ENCODE data around the gene YPEL5. TPM values are rescaled to one million over a fixed set of nuclear protein-coding genes. Genes with fewer than 3 reads are reported as not detected.

YPEL5 gene
- total and polyA plus RNA-seq, 3 experiments from 2014 or later = 35.7 to 119 (median 38.3) TPM

DNA sequence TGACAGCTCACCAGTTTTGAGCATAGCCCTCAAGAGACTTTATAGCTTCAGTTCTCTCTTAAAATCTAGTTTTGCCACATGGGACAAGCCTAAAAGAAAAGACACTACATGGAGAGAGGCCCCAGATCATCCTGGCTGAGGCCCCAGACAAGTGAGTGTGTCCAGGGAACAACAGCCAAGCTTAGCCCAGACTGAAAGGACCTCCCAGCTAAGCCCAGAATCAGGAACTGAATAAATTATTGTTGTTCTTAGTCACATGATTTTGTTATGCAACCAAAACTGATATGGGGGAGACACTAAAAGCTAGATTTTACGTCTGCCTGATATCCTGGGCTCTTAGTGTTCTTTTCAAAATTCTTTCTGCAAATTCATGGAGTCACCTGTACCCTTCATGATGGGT, 55.2 kb downstream of the YPEL5 start:
- Histone ChIP-seq H3K27ac (ENCODE audit: low read depth, low read length) (no peak overlapping the region), H3K4me3 (ENCODE audit: low read length) (no peak overlapping the region), H3K36me3 (ENCODE audit: insufficient read depth, low read length) (no peaks in the 10 kb centered on the region), H3K4me1 (ENCODE audit: insufficient read depth, low read length) (no peaks in the 10 kb centered on the region), H3K9me3 (ENCODE audit: low read length) (no peaks in the 10 kb centered on the region), H3K27me3 (ENCODE audit: insufficient read depth, low read length, poor library complexity, severe bottlenecking) (no peaks in the 10 kb centered on the region)
- Mint-ChIP-seq H3K4me1 (peaks cover 0 to 4% (median 0%) of the 10 kb centered on the region in 3 donors), H3K9me3 (no peaks in the 10 kb centered on the region), H3K27me3 (no peaks in the 10 kb centered on the region), H3K36me3 (no peaks in the 10 kb centered on the region), H3K27ac (no peak overlapping the region), H3K4me3 (no peak overlapping the region)
- DNase-seq = no peak
- CTCF ChIA-PET = interaction anchor here (2.5 kb wide), 1 partner anchor 509 kb away, joined by 8 read pairs; no protein-coding TSS in a partner anchor
- POLR2A ChIA-PET = no interaction called here

DNA sequence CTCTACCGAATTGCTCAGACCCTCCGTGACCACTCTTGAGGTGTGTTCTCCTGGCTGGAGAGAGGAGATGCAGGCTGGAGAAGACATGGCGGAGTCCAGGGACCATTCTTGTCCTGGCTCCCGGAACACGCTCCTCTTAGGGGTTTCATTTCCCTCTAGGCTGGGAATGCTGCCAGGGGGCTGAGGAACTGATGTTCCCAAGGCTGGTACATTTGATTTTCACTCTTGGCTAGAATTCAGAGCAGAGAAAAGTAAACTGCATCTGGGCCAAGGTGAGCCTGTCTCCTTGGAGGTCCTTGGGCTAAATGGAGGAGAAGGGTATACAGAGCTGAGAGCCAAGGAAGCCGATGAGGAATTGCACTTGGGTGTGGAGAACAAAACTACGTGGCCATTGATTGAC, 56.3 kb downstream of the YPEL5 start:
- Histone ChIP-seq H3K9me3 (ENCODE audit: low read length) (no peaks in the 10 kb centered on the region), H3K4me3 (ENCODE audit: low read length) (no peak overlapping the region), H3K36me3 (ENCODE audit: insufficient read depth, low read length) (no peaks in the 10 kb centered on the region), H3K4me1 (ENCODE audit: insufficient read depth, low read length) (peaks cover 7% of the 10 kb centered on the region), H3K27ac (ENCODE audit: low read depth, low read length) (no peak overlapping the region), H3K27me3 (ENCODE audit: insufficient read depth, low read length, poor library complexity, severe bottlenecking) (no peaks in the 10 kb centered on the region)
- Mint-ChIP-seq H3K27me3 (no peaks in the 10 kb centered on the region), H3K4me3 (no peak overlapping the region), H3K4me1 (peaks cover 0 to 4% (median under 1%) of the 10 kb centered on the region in 3 donors), H3K9me3 (no peaks in the 10 kb centered on the region), H3K27ac (peak overlapping the region in 1 of 8 donors; percentile 82), H3K36me3 (no peaks in the 10 kb centered on the region)
- ChIA-PET CTCF (interaction anchor here (0.7 to 12.3 kb wide), 3 partner anchors 9 to 508 kb away, joined by 4 to 147 read pairs (median 7); no protein-coding TSS in a partner anchor), POLR2A (no interaction called here)
- no peak for DNase-seq

DNA sequence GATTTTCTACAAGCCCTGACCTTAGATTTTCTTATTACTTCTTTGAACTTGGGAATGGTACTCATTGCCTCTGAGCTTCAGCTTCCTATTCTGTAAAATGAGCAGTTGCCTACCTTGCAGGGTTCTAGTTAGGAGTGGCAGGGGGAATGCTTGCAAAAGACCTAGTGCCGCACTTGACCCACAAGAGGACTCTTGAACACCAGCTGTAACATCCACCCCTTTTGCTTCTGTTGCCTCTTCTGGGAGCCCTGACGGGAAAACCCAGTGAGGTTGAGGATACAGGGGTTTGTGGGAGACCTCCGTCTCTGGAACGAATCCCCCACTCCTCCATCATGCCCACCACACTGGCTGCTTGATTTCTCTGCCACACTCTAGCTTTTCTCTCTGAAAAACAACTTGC, 57.5 kb downstream of the YPEL5 start:
- Mint-ChIP-seq H3K4me1 (peaks cover 10 to 15% (median 12%) of the 10 kb centered on the region in 3 donors), H3K9me3 (no peaks in the 10 kb centered on the region), H3K36me3 (no peaks in the 10 kb centered on the region), H3K27me3 (no peaks in the 10 kb centered on the region), H3K27ac (no peak overlapping the region), H3K4me3 (no peak overlapping the region)
- CTCF ChIA-PET = interaction anchor here (2.1 to 12.3 kb wide), 2 partner anchors 40 to 507 kb away, joined by 7 to 147 read pairs; no protein-coding TSS in a partner anchor
- no peaks in the 10 kb centered on the region for H3K36me3 ChIP-seq (ENCODE audit: insufficient read depth, low read length)
- no peak overlapping the region for H3K4me3 ChIP-seq (ENCODE audit: low read length)
- H3K4me1 ChIP-seq (ENCODE audit: insufficient read depth, low read length) = peaks cover 18% of the 10 kb centered on the region
- no peaks in the 10 kb centered on the region for H3K9me3 ChIP-seq (ENCODE audit: low read length)
- POLR2A ChIA-PET = no interaction called here
- no peak overlapping the region for H3K27ac ChIP-seq (ENCODE audit: low read depth, low read length)
- no peaks in the 10 kb centered on the region for H3K27me3 ChIP-seq (ENCODE audit: insufficient read depth, low read length, poor library complexity, severe bottlenecking)
- no peak for DNase-seq

DNA sequence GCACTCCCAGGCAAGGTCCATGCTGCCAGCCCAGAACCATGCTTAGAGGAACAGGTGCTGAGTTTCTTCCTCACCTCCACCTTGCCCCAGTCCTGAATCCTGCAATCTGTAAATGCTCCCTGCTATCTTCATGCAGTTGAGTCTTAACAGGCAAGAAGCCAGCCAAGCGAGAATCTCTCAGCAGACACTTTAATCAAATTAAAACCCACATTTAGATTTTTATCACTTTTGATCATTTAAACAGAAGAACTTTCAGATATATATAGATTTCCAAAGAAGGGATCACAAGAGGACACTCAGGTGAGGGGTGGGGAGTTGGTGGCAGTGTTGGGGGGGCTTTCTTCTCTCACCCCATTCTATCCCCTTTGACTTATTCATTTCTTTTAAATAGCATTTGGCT, 58.6 kb downstream of the YPEL5 start:
- CTCF ChIA-PET = interaction anchor here (2.1 to 12.3 kb wide), 2 partner anchors 41 to 506 kb away, joined by 7 to 147 read pairs; no protein-coding TSS in a partner anchor
- H3K27me3 Mint-ChIP-seq = no peaks in the 10 kb centered on the region
- POLR2A ChIA-PET = no interaction called here

DNA sequence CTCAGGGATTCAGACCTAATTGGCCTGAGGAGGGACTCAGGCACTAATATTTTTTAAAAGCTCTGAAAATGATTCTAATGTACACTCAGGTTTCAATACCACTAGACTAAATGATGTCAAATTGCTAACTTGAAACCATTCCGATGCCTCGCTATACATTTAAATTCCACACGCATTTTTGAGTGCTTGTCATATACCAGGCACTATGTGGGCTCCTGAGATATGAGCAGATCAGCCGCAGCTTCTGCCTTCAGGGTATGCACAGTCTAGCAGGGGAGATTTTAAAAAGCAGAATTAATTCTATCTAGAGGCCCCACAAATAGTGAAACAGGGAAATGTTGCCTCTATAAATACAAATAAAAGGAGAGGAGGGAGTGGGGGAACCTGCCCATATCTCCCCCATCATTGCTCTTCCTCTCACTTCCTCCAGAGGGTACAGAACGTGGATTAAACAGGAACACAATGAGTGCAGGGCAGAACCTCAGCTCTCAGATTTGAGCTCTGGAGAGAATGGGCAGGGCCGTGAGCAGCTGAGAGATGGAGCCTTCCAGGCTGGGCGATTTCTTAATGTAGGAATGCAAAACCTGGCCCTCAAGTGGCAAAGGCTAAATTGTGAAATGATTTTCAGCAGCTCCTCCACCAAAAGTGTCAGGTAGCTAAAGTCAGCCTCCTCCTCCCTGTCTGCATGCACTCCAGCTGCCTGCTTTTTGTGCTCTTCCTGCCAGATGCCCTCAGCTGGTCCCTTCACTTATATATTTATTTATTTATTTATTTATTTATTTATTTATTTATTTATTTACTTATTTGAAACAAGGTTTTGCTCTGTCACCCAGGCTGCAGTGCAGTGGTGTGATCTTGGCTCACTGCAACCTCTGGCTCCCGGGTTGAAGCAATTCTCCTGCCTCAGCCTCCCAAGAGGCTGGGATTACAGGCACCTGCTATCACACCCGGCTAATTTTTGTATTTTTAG, 59.9 kb downstream of the YPEL5 start:
- Mint-ChIP-seq H3K9me3 (no peaks in the 10 kb centered on the region), H3K27me3 (no peaks in the 10 kb centered on the region), H3K27ac (peak overlapping the region in 1 of 8 donors; percentile 51), H3K4me3 (no peak overlapping the region), H3K4me1 (peaks cover 18 to 22% (median 19%) of the 10 kb centered on the region in 3 donors), H3K36me3 (no peaks in the 10 kb centered on the region)
- Histone ChIP-seq H3K4me1 (ENCODE audit: insufficient read depth, low read length) (peaks cover 26% of the 10 kb centered on the region), H3K36me3 (ENCODE audit: insufficient read depth, low read length) (no peaks in the 10 kb centered on the region), H3K27me3 (ENCODE audit: insufficient read depth, low read length, poor library complexity, severe bottlenecking) (no peaks in the 10 kb centered on the region), H3K9me3 (ENCODE audit: low read length) (no peaks in the 10 kb centered on the region), H3K27ac (ENCODE audit: low read depth, low read length) (no peak overlapping the region), H3K4me3 (ENCODE audit: low read length) (no peak overlapping the region)
- ChIA-PET POLR2A (no interaction called here), CTCF (interaction anchor here (3.7 to 12.3 kb wide), 5 partner anchors 23 to 505 kb away, joined by 15 to 285 read pairs (median 40); partner anchors contain the start of genes LBH and YPEL5)
- no peak for DNase-seq

More for the DNA sequence above, 58.6 kb downstream of the YPEL5 start:
- H3K27ac Mint-ChIP-seq = no peak overlapping the region
- H3K36me3 Mint-ChIP-seq = no peaks in the 10 kb centered on the region
- no peak overlapping the region for H3K27ac ChIP-seq (ENCODE audit: low read depth, low read length)
- no peaks in the 10 kb centered on the region for H3K27me3 ChIP-seq (ENCODE audit: insufficient read depth, low read length, poor library complexity, severe bottlenecking)
- no peak overlapping the region for H3K4me3 ChIP-seq (ENCODE audit: low read length)
- no peaks in the 10 kb centered on the region for H3K9me3 Mint-ChIP-seq
- DNase-seq = no peak
- no peaks in the 10 kb centered on the region for H3K36me3 ChIP-seq (ENCODE audit: insufficient read depth, low read length)
- H3K9me3 ChIP-seq (ENCODE audit: low read length) = no peaks in the 10 kb centered on the region
- H3K4me3 Mint-ChIP-seq = no peak overlapping the region
- H3K4me1 Mint-ChIP-seq = peaks cover 18 to 22% (median 19%) of the 10 kb centered on the region in 3 donors
- H3K4me1 ChIP-seq (ENCODE audit: insufficient read depth, low read length) = peaks cover 26% of the 10 kb centered on the region

DNA sequence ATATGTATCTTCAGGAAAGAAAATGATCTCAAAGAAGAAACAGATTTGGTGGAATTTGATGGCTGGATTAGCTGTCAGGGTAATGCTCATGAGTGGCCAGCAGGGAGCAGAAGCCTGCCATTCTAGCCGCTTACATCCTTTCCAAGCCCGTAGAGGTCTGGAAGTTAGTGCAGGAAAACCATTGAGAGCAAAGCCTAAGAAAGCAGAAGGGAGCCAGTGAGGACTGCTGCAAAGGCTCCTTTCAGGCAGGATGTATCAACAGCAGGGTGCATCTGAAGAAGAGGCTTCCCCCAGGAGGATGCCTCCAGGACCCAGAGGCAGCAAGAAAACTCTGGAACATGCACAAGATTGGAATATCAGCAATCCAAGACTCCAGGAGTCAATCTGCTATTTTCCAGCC, 61.6 kb downstream of the YPEL5 start:
- H3K4me3 Mint-ChIP-seq = peak overlapping the region in 5 of 7 donors; percentile 24 to 74 (median 59)
- ChIA-PET POLR2A (interaction anchor here (0.7 to 2.3 kb wide), 6 partner anchors 12 to 238 kb away, joined by 3 to 34 read pairs (median 4); partner anchors contain the start of genes LBH and LCLAT1), CTCF (interaction anchor here (0.8 to 12.3 kb wide), 24 partner anchors 8 to 503 kb away, joined by 3 to 285 read pairs (median 6); partner anchors contain the start of genes LBH, LCLAT1 and YPEL5)
- no peaks in the 10 kb centered on the region for H3K27me3 ChIP-seq (ENCODE audit: insufficient read depth, low read length, poor library complexity, severe bottlenecking)
- no peaks in the 10 kb centered on the region for H3K27me3 Mint-ChIP-seq
- H3K9me3 Mint-ChIP-seq = no peaks in the 10 kb centered on the region
- no peaks in the 10 kb centered on the region for H3K36me3 Mint-ChIP-seq
- H3K27ac ChIP-seq (ENCODE audit: low read depth, low read length) = no peak overlapping the region
- H3K36me3 ChIP-seq (ENCODE audit: insufficient read depth, low read length) = no peaks in the 10 kb centered on the region
- peak overlapping the region; percentile 20 to 93 (median 62) for H3K27ac Mint-ChIP-seq
- no peaks in the 10 kb centered on the region for H3K9me3 ChIP-seq (ENCODE audit: low read length)
- H3K4me1 Mint-ChIP-seq = peaks cover 18 to 22% (median 19%) of the 10 kb centered on the region in 3 donors
- peak overlapping the region; percentile 13 for H3K4me3 ChIP-seq (ENCODE audit: low read length)
- H3K4me1 ChIP-seq (ENCODE audit: insufficient read depth, low read length) = peaks cover 26% of the 10 kb centered on the region
- peak in 3 of 5 donors; percentile 19 to 42 (median 38) for DNase-seq

DNA sequence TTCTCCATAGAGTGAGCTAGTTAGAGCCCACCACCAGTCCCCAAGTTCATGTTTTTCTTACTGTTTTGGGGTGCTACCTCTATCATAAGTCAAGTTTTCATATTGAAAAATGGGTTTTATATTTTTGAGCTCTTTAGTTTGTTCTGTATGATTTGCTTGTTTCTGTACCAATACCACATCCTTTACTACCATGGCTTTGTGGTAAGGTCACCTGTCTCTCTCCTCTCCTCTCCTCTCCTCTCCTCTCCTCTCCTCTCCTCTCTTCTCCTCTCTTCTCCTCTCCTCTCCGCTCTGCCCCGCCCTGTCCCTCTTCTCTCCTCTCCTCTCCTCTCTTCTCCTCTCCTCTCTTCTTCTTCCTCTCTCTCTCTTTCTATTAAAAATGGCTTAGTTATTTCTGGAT, 62.4 kb downstream of the YPEL5 start:
- POLR2A ChIA-PET = interaction anchor here (0.7 to 2.3 kb wide), 7 partner anchors 12 to 238 kb away, joined by 3 to 34 read pairs (median 4); partner anchors contain the start of genes LBH and LCLAT1
- DNase-seq = peak in 1 of 5 donors; percentile 63
- Histone ChIP-seq H3K4me1 (ENCODE audit: insufficient read depth, low read length) (peaks cover 26% of the 10 kb centered on the region), H3K36me3 (ENCODE audit: insufficient read depth, low read length) (no peaks in the 10 kb centered on the region), H3K27me3 (ENCODE audit: insufficient read depth, low read length, poor library complexity, severe bottlenecking) (no peaks in the 10 kb centered on the region), H3K4me3 (ENCODE audit: low read length) (no peak overlapping the region), H3K27ac (ENCODE audit: low read depth, low read length) (no peak overlapping the region), H3K9me3 (ENCODE audit: low read length) (no peaks in the 10 kb centered on the region)
- Mint-ChIP-seq H3K4me3 (peak overlapping the region in 6 of 7 donors; percentile 37 to 74 (median 60)), H3K9me3 (no peaks in the 10 kb centered on the region), H3K36me3 (no peaks in the 10 kb centered on the region), H3K27me3 (no peaks in the 10 kb centered on the region), H3K27ac (peak overlapping the region; percentile 20 to 93 (median 64)), H3K4me1 (peaks cover 18 to 22% (median 19%) of the 10 kb centered on the region in 3 donors)
- CTCF ChIA-PET = interaction anchor here (0.6 to 12.3 kb wide), 22 partner anchors 9 to 959 kb away, joined by 3 to 285 read pairs (median 7); partner anchors contain the start of genes LBH, LCLAT1 and YPEL5
